HG03066 (cell line): ENCODE data around the gene RHEB.

Source experiments
- ATAC-seq: cut with Tn5 transposase; IDR thresholded peaks from one replicate; pipeline ENCODE4 v1.9.1; 2021; ENCODE audit warnings: low read depth; ENCODE audit not compliant: unreplicated experiment

Gene RHEB

DNA sequence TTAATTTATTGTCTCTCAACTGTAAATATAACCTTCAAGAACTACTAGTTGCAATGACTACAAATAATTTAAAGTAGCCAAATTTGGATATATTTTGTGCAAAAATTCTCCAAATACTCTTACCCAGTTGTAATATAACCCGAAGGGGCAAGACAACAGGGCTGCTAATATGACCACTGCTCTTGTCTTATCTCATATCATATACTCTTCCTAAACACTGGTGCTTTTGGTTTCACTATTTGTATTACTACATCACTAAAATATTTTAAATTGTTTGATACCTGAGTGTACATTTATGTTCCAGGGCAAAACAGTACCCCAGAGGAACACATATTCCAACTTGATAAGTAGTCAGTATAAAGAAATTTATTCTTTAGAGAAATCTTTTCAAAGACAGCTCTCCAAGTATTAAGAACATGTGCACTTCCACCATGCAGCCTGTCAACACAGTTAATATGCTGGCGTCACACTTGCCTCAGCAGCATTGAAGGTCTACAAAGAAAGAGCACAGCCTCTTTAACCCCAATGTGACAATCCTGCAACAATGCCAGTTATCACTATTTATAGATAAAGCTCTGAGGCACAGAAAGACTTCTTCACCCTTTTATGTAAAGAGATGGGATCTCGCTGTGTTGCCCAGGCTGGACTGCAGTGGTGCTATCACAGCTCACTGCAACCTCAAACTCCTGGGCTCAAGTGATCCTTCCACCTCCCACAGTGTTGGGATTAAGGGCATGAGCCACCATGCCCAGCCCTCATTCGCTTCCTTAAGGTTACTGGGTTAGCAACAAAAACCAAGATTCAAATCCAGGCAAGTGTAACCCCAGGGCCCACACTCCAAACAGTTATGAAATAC, 37.8 kb downstream of the RHEB start:
- no peak for ATAC-seq

- ATAC-seq: no peak
Observed at GRCh38 chr7:151477867-151478266, 41.8 kb downstream of the RHEB start.

- no peak for ATAC-seq
Observed at GRCh38 chr7:151472644-151473380, 46.9 kb downstream of the RHEB start.

DNA sequence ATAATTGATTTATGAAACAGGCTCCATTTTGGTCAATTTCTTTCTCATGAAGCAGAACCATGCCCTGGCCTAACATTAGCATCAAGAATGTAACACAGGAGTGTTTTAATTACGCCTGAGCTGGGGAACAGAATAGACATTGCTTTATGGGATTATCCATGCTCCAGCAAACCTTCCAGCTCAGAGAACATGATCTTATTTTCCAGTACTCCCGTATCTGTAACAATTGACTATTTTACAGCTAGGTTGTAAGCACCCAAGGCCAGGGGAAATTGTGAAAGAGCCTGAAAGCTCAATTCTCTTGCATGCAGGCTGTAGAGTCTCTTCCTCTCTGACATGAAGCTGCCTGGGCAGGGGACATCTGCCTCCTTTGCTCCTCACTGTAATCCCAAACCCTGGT, 49.0 kb downstream of the RHEB start:
- no peak for ATAC-seq

GRCh38 chr7:151469281-151469680, 50.4 kb downstream of the RHEB start:
- ATAC-seq: no peak

- ATAC-seq: no peak
Observed at GRCh38 chr7:151468217-151469018, 51.3 kb downstream of the RHEB start.

- ATAC-seq: no peak
Observed at GRCh38 chr7:151465169-151465568, 54.5 kb downstream of the RHEB start.

DNA sequence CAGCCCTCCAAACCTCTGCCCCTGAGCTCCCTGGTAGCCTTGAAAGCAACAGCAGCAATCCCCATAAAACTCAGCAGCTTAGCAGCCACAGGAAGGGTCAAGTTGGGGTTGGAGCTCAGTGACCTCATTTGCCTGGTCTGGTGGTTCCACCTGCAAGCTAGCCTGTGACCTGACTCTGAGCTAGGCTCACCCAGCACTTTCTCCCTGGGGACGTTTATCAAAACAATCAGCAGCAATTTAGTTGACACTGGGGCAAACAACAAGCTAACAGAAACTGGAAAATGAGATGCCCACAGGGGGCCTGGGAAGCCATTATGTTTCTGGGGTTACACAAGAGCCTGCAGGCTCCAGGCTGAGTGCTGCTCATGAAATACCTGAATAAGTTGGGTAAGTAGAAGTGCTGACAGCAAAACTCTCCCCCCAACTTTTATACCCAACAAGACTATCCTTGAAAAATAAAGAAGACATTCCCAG, 57.4 kb downstream of the RHEB start:
- ATAC-seq: no peak

- no peak for ATAC-seq
Observed at GRCh38 chr7:151461942-151462230, 57.8 kb downstream of the RHEB start.

DNA sequence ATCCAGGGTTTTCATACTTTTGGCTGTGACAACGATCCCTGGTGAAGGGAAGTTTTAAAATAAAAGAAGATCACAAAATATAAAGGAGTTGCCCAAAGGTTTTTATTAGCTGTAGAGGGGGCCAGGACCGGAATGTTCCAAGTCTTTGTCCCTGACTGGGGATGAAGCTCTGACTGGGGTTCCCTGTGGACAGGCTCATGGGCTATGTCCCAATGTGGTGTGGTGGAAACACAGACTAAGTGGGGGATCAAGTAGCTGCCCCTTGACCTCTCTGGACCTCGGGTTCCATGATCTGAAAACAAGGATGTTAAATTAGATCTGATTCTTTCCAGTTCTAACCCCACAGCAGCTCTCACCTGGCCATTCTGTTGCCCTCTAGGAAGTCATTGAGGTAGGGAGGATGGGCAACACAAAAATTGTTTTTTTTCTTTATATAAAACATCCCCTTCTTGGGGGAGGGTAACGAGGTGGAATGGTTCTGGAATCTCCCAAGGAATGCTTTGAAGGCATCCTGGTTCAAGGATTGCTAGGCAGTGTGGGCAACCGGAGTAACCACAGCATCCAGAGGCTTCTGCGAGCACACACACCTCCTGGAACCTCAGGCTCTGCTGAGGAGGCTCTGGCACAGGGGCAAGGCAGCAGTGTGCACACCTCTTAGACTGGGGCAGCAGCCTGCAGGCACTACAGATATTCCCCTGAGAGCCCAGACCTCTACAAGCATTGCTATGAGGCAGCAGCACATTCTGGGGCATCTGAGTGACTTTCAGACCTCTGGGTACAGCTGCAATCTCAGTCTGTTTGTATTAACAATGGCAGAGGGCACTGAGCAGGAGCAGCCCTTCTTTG, 58.4 kb downstream of the RHEB start:
- no peak for ATAC-seq

DNA sequence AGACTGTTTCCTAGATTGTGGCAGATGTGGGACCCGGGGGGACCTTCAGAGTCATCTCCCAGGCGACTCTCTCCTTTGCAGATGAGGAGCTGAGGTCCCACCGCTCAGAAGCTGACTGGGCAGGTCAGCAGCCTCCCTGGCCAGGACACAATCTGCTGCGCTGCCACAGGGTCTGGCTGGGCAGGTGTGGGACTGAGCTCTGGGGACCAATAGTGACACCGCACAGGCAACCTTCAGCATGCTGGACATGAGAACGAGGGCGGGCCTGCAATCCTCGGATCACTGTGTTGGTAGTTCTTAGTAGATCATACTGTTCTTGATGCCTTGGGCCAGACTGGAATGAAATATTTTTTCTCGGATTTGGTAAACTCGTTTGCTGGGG, 59.2 kb downstream of the RHEB start:
- no peak for ATAC-seq

DNA sequence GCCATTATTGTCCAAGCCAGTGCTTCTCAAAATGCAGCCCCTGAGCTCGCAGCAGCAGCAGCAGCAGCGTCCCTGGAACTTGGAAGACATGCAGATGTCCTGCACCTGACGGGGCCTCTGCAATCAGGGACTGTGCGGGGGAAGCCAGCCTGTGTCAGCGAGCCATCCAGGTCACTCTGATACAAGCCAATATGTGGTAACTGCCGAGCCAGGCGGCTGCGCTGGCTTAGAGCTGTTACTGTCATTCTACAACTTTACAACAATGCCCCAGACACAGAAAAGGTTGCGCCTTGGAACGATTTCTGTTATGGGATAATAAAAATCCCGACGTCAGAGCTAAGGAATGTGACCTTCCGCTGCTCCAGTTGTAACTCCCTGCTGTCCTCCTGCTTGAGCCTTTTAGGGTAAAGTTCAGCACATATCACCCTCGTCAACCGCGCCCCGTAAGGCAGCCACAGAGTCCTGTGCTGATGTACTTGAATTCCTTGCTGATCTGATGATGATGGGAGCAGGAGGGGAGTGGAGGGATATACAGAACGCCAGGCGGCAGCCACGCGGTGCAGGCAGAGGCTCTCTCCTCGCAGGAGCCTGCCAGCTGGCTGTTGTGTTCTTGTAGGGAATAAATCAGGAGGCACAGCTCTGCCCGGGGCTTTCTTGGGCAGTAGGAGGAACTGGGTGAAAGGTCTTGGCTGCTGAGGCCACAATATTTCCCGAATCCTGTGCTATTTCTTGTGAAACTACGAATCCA, 59.8 kb downstream of the RHEB start:
- no peak for ATAC-seq

- no peak for ATAC-seq
Observed at GRCh38 chr7:151457534-151457933, 62.2 kb downstream of the RHEB start.

DNA sequence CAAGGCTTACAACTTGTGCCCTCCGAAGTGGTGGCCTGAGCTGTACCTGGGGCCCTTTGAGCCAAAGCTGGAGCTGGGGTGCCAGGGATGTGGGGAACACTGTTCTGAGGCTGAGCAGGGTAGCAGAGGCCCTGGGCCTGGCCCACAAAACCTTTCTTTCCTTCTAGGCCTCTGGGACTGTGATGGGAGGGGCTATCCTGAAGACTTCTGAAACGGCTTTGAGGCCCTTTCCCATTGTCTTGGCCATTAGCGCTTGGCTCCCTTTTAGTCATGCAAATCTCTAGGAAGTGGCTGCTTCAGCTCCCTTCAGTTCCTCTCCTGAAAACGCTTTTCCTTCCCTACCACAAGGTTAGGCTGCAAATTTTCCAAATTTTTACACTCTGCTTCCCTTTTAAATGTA, 62.9 kb downstream of the RHEB start:
- no peak for ATAC-seq

DNA sequence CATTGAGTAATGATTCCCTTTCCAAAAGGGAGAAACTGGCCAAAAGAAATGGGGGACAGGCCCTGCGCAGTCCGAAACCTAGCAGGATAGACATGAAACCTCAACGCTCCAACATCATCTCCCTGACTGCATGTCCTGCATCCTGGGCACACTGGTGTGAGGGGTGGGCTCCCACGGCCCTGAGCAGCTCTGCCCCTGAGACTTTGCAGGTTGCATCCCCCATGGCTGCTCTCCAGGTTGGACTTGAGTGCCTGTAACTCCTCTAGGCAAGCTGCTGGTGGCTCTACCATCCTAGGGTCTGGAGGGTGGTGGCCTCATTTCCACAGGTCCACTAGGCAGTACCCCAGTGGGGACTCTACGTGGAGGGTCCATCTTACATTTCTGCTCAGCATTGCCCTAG, 63.4 kb downstream of the RHEB start:
- no peak for ATAC-seq

- ATAC-seq: no peak
Observed at GRCh38 chr7:151455690-151456089, 64.0 kb downstream of the RHEB start.

DNA sequence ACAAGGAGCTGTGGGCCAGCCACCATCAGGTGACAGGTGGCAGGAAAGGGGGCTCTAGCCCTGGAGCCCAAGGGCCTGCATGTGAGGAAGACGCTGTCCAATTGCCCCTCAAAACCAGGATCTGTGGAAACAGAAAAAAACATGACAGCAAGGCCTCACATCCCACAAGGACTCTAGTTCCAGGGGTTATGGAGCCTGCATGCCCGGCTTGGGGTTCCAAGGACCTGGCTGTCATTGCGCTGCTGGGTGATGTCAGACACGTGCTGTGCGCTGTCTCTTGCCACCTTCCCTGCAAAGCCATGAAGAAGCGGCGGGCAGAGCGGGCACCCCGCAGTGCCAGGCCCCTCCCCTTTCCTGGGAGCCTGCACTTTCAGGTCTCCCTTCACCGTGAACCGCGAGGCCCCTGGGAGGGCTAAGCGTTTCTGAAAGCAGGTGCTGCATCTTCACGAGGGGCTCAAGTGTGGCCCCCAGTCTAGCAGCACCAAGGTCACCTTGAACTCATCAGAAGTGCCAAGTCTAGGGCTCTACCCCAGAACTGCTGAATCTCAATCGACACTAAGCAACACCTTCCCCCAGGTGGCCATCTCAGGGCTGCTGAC, 64.7 kb downstream of the RHEB start:
- ATAC-seq: no peak

DNA sequence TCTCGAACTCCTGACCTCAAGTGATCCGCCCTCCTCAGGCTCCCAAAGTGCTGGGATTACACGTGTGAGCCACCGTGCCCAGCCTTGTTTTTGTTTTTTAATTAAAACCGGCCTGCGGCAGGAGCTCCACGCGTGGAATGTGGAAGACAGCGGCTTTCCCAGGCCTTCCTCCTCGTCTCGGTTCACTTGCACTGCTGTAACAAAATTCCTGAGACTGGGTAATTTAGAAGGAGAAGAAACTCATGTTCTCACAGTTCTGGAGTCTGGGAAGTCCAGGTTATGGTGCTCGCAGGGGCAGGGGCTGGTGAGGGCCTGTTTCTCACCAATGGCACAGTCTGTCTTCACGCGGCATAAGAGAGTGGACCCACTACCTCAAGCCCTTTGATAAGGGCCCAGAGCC, 65.4 kb downstream of the RHEB start:
- ATAC-seq: no peak

- ATAC-seq: no peak
Observed at GRCh38 chr7:151453326-151453791, 66.3 kb downstream of the RHEB start.
